Keratinocyte (primary cell): ENCODE data around the gene HPD. TPM values are rescaled to one million over a fixed set of nuclear protein-coding genes. Genes with fewer than 3 reads are reported as not detected.
A peak's percentile ranks its signal among the peaks of the same experiment; 100 is the strongest.

ENCODE experiments used
- DNase-seq: peaks from one replicate; pipeline ENCODE4 v3.0.0-alpha.2; 2011; ENCODE audit warnings: low read depth, missing footprints, low spot score
- FAIRE-seq: peaks from 2 replicates; lab custom pipeline; 2011; peaks lifted over from hg19 to GRCh38; lab: Jason Lieb, UNC
- H2AFZ ChIP-seq: 2 replicates; pipeline ENCODE4 v1.6.0; 2012; ENCODE audit warnings: low read length, control low read depth, inconsistent platforms; ENCODE audit not compliant: control insufficient read depth
- H3K27ac ChIP-seq: 2 replicates; pipeline ENCODE4 v1.5.1; 2011; ENCODE audit warnings: low read length; ENCODE audit not compliant: control insufficient read depth, insufficient read depth
- H3K27me3 ChIP-seq: 3 replicates; pipeline ENCODE4 v1.6.0; 2011; ENCODE audit warnings: low read length; ENCODE audit not compliant: control insufficient read depth, insufficient read depth; ENCODE audit errors: extremely low read depth
- H3K36me3 ChIP-seq, 2 experiments: 2 replicates in 1 of 2; 3 replicates in 1 of 2; pipeline ENCODE4 v1.5.1; 2011; ENCODE audit warnings: low read length in 2 of 2, mild to moderate bottlenecking in 1 of 2; ENCODE audit not compliant: control insufficient read depth in 2 of 2, insufficient read depth in 2 of 2; ENCODE audit errors: extremely low read depth in 1 of 2
- H3K4me1 ChIP-seq: 3 replicates; pipeline ENCODE4 v1.5.1; 2011; ENCODE audit warnings: low read length; ENCODE audit not compliant: control insufficient read depth, insufficient read depth; ENCODE audit errors: extremely low read depth
- H3K4me2 ChIP-seq: 3 replicates; pipeline ENCODE4 v1.6.0; 2011; ENCODE audit warnings: low read depth, low read length; ENCODE audit not compliant: control insufficient read depth, insufficient read depth; ENCODE audit errors: extremely low read depth
- H3K4me3 ChIP-seq, 3 experiments: fragments of 200-600 bp in 1 of 3; sonication (generic) in 1 of 3; 2 replicates in 2 of 3; 3 replicates in 1 of 3; pipeline ENCODE4 v1.5.1; 2011 to 2016; ENCODE audit warnings: low read length in 3 of 3, mild to moderate bottlenecking in 3 of 3, control low read depth in 2 of 3, inconsistent platforms in 1 of 3, low read depth in 1 of 3, mixed read lengths in 1 of 3, mixed run types in 1 of 3, moderate library complexity in 1 of 3; ENCODE audit not compliant: control insufficient read depth in 2 of 3, insufficient read depth in 2 of 3; ENCODE audit errors: extremely low read depth in 1 of 3
- H3K79me2 ChIP-seq: 2 replicates; pipeline ENCODE4 v1.6.0; 2012; ENCODE audit warnings: low read length; ENCODE audit not compliant: control insufficient read depth, insufficient read depth
- H3K9ac ChIP-seq: 3 replicates; pipeline ENCODE4 v1.6.0; 2011; ENCODE audit warnings: low read length; ENCODE audit not compliant: control insufficient read depth, insufficient read depth; ENCODE audit errors: extremely low read depth
- H3K9me1 ChIP-seq: 3 replicates; pipeline ENCODE4 v1.6.0; 2011; ENCODE audit warnings: low read length; ENCODE audit not compliant: control insufficient read depth, insufficient read depth; ENCODE audit errors: extremely low read depth
- H3K9me3 ChIP-seq: 2 replicates; pipeline ENCODE4 v1.5.1; 2012; ENCODE audit warnings: low read depth, low read length; ENCODE audit not compliant: control insufficient read depth
- H4K20me1 ChIP-seq: 3 replicates; pipeline ENCODE4 v1.6.0; 2011; ENCODE audit warnings: low read length; ENCODE audit not compliant: control insufficient read depth, insufficient read depth; ENCODE audit errors: extremely low read depth
- CTCF ChIP-seq, 3 experiments: IDR thresholded peaks in 1 of 3; conservative IDR thresholded peaks in 1 of 3; optimal IDR thresholded peaks in 1 of 3; 2 replicates in 2 of 3; 3 replicates in 1 of 3; pipeline versions ENCODE3 to v1.5.1; 2011; ENCODE audit warnings: low read length in 3 of 3, mild to moderate bottlenecking in 3 of 3, moderate library complexity in 2 of 3, control low read depth in 1 of 3, inconsistent platforms in 1 of 3; ENCODE audit not compliant: insufficient read depth in 2 of 3; ENCODE audit errors: extremely low read depth in 1 of 3
- EZH2 ChIP-seq: IDR thresholded peaks from one replicate; pipeline ENCODE4 v1.6.1; 2012; ENCODE audit warnings: inconsistent platforms, mild to moderate bottlenecking, low read length, moderate library complexity
- dilution Hi-C: fragments of 300-500 bp; cut with MboI; formaldehyde crosslinking; loops from one replicate; pipeline ENCODE4 v1.7.0; 2020; ENCODE audit warnings: low sequenced_read_pairs; ENCODE audit not compliant: extremely low pct_ligation_motif_present
- polyA plus RNA-seq, 5 experiments: library from polyadenylated mRNA; depleted of rRNA in 3 of 5; stranded (reverse) in 3 of 5; stranded (forward) in 1 of 5; unstranded in 1 of 5; fragments of >200 nt; gene quantifications; 1 replicate in 1 of 5; 2 replicates in 3 of 5; 3 replicates in 1 of 5; pipeline versions ENCODE4 v1.2.1 to v1.2.3, GENCODE V29; 2011 to 2012; ENCODE audit warnings: missing spikeins in 2 of 5, low read depth in 1 of 5, low replicate concordance in 1 of 5

Gene HPD
- polyA plus RNA-seq, 1 donor (not counting 4 experiments of a cell fraction or from before 2014, with no cell fraction given), result not detected

- peak within 1 kb of the TSS; percentile 70 for H2AFZ ChIP-seq
- H3K27ac ChIP-seq, result peak within 1 kb of the TSS; percentile 90
- H3K4me1 ChIP-seq, result peaks cover 33% of the 10 kb centered on the region
- peaks cover 4% of the 10 kb centered on the region for H4K20me1 ChIP-seq
- H3K36me3 ChIP-seq, result peaks cover 6 to 13% of the 10 kb centered on the region in 2 experiments
- peak within 1 kb of the TSS; percentile 99 for H3K4me2 ChIP-seq
- no peaks in the 10 kb centered on the region for H3K9me3 ChIP-seq
- H3K27me3 ChIP-seq, result no peaks in the 10 kb centered on the region
- DNase-seq (no peak), FAIRE-seq (no peak)
- dilution Hi-C loops, result no loop called here
- TF ChIP-seq EZH2, result no peak
- no peak for TF ChIP-seq CTCF (optimal IDR thresholded peaks at IDR 0.05 in 1 of 3, IDR thresholded peaks at IDR 0.05 in 1 of 3, conservative IDR thresholded peaks at IDR 0.05 in 1 of 3; ENCODE audit: extremely low read depth in 1 of 3, insufficient read depth in 2 of 3, low read length in 3 of 3)
- peaks cover 43% of the 10 kb centered on the region for H3K79me2 ChIP-seq
- no peaks in the 10 kb centered on the region for H3K9me1 ChIP-seq
- peak within 1 kb of the TSS; percentile 65 to 86 (median 82) for H3K4me3 ChIP-seq
- peak within 1 kb of the TSS; percentile 98 for H3K9ac ChIP-seq
Measured at GRCh38 chr12:121803861-121804416, 54.7 kb downstream of the HPD start, which contains the start of gene SETD1B. SETD1B (plus strand) TSS chr12:121804009; CDS start chr12:121804738, 729 bp downstream.

DNA sequence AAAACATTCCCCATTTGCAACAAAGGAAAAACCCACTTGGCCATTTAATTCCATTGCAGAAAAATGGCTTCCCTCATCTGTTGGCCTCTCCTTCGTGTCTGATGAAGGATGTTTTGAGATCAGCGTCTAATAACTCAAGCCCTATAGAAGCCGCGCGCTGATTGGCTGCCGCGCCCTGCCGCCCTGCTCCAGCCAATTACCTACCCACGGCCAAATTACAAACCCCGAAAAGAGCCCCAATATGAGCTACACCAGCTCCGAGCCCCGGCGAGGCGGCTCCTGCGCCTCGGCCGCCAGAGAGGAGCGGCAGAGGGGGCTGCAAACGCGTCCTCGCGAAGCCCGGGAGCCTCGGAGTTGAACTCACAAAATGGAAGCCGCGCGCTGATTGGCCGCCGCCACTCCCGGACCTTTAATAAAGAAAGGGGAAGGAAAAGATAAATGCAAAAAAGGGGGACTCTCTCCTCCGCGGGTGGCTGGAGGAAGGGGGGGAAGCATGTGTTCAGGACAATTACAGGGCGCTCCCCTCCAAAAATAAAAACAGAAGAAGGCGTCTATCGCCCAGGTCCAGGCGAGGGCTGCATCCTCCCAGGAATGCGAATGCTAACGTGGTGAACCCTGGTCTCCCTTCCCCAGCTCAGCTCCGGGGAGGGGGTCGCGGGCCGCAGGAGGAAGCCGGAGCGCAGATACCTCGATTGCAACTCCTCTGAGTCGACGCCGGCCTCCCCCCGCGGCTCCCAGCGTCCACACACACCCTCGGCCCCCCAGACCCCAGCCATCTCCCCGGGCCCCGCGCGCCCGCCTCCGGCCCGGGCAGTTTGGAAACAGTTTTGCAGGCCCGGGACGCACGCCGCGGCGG, 55.6 kb downstream of the HPD start:
- Histone ChIP-seq H3K4me2 (peak overlapping the region; percentile 95), H3K9me1 (no peaks in the 10 kb centered on the region), H3K9me3 (no peaks in the 10 kb centered on the region), H3K4me1 (peaks cover 41% of the 10 kb centered on the region), H4K20me1 (peaks cover 4% of the 10 kb centered on the region), H3K27ac (peak overlapping the region; percentile 90), H3K27me3 (no peaks in the 10 kb centered on the region), H2AFZ (peak overlapping the region; percentile 70), H3K79me2 (peaks cover 38% of the 10 kb centered on the region), H3K9ac (peak overlapping the region; percentile 98), H3K36me3 (peaks cover 0 to 7% of the 10 kb centered on the region in 2 experiments), H3K4me3 (peak overlapping the region; percentile 65 to 82 (median 79))
- dilution Hi-C loops, result no loop called here
- DNase-seq (no peak), FAIRE-seq (peak; percentile 17)
- TF ChIP-seq EZH2 (no peak), CTCF (optimal IDR thresholded peaks at IDR 0.05 in 1 of 3, IDR thresholded peaks at IDR 0.05 in 1 of 3, conservative IDR thresholded peaks at IDR 0.05 in 1 of 3; ENCODE audit: extremely low read depth in 1 of 3, insufficient read depth in 2 of 3, low read length in 3 of 3) (no peak)
